Endometrial microvascular endothelial cells (primary cell): ENCODE results near the gene CLMN. TPM values are rescaled to one million over a fixed set of nuclear protein-coding genes. Genes with fewer than 3 reads are reported as not detected.

Experiments used
- in situ Hi-C: cut with HindIII; loops from 2 replicates; pipeline ENCODE4 v1.10.0; 2017; ENCODE audit warnings: low sequenced_read_pairs, low pct_unique_long_range_greater_than_20kb; ENCODE audit errors: inconsistent ontology term
- total RNA-seq: library from RNA; depleted of rRNA; stranded (reverse); fragments of >200 nt; gene quantifications from one replicate; pipeline ENCODE4 v1.2.3, GENCODE V29; 2015; ENCODE audit errors: inconsistent ontology term

CLMN gene
- total RNA-seq, 1 donor from 2014 or later = 2.0 TPM

DNA sequence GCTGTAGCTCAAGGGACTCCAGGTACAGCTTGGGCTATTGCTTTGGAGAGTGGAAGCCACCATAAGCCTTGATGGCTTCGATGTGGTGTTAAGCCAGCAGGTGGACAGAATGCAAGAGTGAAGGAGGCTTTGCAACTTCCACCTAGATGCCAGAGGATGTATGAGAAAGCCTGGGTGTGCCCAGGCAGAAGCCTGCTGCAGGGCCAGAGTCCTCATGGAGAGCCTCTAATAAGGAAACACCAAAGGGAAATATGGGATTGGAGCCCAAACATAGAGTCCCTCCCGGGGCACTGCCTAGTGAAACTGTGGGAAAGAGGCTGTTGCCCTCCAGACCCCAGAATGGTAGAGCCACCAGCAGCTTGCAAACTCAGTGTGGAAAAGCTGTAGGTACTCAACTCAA lies 152.5 kb downstream of the CLMN start:
- in situ Hi-C loops = no loop called here

DNA sequence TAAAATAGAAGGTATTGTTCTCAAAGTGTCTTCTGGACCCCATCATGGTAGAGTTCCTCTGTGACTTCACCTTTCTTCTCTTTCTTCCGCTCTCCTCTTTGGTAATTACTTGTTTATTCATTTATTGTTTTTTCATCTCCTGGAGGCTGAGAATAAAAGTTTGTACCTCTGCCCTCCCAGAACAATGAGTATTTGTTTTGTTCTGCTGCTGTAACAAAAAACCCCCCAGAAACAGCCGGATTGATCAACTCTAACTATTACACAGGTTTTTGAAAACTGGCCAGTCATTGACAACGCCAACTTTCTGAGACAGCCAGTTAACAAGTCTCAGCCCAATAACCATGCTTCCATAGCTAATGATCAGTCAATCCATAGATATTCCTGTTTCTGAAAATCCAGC lies 154.2 kb downstream of the CLMN start:
- in situ Hi-C loops = no loop called here

DNA sequence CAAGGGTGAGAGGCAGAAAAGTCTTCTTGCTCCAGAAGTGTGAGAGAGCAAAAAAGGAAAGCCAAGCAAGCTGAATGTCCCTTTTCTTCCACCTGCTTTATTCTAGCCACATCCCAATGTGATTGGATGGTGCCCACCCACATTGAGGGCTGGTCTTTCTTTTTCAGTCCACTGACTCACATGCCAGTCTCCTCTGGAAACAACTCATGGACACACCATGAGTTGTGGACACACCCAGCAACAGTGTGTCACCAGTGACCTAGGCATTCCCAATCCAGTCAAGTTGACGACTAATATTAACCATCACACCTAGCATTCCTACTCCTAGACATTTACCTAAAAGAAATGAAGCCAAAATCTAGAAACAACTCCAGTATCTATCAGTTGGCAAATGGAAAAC lies 155.2 kb downstream of the CLMN start:
- in situ Hi-C loops = no loop called here

DNA sequence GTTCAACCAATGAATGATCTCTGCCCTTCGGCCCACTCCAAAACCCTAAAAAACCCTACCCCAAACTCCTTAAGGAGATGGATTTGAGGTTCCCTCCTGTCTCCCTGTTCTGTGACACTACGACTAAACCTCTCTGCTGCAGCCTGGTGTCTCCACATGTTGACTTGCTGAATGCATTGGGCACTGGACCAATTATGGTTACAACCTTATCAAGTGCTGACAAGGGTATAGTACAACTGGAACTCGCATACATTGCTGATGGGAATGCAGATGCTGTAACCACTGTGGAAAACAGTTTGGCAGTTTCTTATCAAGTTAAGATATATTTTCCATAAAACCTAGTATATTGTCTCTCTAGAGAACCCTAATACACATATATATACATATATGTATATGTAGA lies 156.0 kb downstream of the CLMN start:
- in situ Hi-C loops = no loop called here

DNA sequence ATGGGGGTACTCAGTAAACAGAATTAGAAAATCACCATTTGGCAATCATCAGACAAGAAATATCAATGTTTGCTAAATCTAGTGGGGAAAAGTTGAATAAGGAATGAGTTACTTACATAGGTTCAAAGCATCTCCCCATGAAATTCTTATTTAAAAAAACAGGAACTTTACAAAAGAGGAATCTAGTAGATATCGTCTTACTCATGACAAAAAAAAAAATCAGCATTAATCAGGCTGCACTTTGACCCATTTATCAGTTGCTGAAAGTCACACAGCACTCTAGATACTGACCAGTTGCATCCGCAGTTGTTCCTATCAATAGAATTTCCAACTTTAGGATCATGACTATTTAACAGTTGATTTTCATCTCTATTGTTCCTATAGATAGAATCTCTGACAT lies 156.6 kb downstream of the CLMN start:
- in situ Hi-C loops = no loop called here

DNA sequence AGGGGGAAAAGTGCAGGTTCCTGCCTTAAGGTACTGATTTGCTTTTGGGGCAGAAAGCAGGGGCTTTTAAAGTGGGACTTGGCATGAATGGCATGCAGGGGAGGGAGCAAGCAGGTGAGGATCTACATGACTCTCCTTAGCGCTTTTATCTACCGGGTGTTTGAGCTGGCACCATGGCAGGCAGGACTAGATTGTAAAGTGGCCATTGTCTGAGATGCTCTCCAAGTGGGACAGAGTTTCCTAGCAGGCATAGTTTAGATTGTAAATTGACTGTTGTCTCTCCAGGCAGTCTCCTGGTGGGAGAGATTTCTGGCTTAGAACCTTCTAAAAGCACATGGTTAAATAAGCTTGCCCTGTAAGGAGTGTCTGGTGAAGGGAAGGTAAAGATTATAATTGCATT lies 157.1 kb downstream of the CLMN start:
- in situ Hi-C loops = no loop called here

DNA sequence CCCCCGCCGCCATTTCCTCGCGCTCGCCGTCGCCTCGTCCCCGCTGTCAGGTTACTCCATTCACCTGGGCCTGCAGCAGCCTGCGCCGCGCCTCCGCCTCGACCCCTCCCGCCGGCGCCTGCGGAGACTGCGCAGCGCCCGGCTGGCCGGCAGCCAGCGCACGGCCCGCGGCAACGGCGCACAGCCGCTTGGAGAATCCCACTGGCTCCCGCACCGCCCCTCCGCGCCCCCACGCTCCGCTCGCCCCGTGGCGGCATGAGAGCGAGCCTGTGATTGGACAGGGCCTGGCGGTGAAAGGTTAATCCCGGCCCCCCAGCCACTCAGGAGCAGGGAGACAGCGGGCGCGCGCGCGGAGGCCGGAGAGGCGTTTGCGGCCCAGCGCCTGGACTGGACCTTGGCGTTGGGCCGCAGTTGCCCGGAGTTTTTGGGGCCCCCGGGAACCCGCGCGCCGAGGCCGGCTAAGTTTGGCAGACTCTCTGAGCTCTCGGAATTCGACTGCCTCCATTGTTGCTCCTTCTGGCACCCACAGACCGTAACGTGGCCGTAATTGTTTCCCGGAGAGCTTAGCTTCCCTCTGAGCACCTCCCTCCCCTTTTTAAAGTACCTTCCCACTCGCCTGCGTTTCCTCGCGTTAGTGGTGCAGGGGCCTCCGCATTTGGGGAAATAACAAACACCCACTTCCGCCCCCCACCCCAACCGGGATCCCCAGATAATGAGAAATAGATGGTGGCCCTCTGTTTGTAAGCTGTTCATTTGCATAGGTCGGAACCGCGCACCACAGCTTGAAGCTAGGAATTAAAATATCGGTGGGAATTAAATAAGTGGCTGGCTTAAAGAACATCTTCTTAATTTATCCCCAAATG lies 162.2 kb downstream of the CLMN start, which contains the start of gene DICER1:
DICER1 (minus strand) TSS at position 203 of the 863 bp plus-strand sequence. CDS start 24,071 bp downstream, outside the sequence.
- in situ Hi-C loops = no loop called here

DNA sequence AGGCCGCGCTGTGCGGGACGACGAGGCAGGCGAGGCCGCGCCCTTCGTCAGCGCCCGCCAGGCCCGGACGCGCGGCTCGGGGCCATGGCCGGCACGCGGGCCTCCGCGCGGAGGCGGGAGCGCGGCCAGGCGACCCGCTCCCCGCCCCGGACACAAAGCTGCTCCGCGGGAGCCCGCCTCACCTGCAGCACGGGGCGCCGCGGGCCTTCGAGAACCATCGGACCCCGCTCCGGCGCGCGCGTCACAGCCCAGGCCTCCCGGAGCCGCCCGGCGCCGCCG lies 162.7 kb downstream of the CLMN start:
- in situ Hi-C loops = no loop called here

DNA sequence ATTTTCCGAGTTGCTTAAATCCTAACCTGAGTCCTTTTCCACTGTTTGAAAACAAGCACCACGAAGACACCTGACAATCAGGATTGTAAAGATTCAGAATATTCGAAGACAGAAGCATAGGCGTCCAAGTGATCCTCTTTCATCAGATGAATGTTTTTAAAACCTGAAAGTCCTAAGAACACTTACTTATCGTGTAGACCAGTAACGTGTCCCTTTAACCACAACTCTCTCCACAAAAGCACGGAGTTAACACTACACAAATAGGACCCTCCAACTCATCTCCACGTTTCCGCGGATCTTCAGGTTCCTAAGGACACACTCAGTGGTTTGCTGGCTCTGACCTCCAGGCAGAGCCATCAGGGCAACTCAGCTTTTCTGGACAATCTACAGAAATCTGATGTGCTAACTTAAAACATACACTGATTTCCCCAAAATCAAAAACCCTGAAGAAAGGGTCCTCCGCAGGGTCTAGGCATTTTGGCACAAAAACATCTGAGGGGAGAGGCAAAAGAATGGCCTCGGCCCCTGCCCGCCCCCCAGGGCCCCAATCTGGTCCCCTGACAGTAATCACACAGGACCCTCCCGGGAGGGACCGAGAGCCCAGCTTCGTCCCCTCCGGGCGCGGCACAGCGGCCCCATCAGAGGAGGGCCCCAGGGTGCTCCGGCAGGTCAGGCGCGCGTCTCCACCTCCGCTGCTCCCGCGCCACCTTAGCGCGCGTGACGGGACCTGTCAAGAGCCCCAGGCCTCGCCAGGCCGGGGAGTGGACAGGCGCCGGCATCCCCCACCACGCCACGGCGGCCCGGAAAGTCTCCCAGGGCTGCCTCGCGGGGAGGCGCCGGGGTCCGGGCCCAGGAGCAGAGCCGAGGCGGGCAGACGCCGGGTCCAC lies 163.3 kb downstream of the CLMN start:
- in situ Hi-C loops = no loop called here

DNA sequence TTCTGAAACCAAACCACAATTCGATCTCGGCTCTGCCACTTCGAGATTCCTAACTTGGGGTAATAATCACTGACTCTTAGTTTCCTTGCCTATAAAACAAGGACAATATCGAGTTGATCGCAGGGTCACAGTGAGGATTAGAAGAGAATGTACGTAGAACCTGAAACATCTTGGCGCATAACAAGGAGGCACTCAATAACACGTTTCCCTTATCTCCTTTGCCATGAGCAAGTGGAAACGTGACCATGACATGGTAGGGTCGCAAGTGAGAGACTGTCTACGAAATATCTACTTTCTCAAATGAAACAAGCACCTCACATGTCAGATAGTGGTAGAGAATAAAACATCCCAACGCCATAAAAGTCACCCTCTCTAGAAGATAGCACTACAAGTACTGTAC lies 164.7 kb downstream of the CLMN start:
- in situ Hi-C loops = no loop called here

DNA sequence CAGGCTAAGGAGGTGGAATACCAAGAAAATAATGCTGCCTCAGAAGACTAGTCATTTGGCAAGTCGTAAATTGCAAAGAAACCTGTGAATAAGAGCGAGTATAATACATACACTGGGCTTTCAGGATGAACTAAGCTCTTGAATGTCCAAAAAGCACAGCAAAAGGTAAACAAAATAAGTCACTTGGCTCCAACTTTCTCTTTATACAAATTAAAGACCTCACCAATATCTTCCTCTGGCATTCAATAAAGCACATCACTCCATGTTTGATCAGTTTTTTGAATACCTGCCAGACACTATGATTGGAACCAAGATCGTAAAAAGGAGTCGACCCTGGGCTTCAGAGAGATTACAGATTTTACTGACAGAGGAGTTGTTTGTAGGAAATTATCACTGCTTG lies 165.8 kb downstream of the CLMN start:
- in situ Hi-C loops = no loop called here

DNA sequence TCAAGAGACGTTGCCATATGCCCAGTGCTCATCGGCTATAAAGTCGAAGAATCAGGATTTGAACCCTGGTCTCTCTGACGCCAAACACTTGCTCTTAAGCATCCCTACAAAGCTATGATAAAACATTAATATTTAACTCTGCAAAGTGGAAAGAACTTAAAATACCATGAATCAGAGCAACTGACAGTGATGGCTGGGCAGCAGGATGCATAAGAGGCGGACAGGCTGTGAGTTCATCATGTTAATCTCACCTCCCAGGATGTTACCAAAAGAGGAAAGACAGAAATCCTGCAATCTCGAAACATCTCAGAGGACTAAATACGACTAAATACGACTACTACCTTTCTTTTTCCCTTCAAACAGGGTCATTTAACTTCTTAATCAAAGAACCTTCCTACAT lies 168.1 kb downstream of the CLMN start:
- in situ Hi-C loops = no loop called here

DNA sequence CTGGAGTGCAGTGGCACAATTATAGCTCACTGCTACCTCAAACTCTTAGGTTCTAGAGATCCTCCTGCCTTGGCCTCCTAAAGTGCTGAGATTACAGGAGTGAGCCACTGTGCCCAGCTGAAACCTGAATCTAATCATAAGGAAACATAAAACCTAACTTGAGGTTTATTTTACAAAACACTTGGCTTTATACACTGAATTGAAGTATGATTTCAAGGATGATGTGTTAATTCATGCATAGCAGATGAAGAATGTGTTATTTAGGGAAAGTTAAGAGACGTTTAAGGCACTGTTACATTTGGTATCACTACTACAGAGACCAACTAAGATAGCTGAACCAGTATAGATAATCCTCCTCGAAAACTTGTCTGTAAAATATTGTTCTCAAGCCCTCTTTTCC lies 168.8 kb downstream of the CLMN start:
- in situ Hi-C loops = no loop called here

DNA sequence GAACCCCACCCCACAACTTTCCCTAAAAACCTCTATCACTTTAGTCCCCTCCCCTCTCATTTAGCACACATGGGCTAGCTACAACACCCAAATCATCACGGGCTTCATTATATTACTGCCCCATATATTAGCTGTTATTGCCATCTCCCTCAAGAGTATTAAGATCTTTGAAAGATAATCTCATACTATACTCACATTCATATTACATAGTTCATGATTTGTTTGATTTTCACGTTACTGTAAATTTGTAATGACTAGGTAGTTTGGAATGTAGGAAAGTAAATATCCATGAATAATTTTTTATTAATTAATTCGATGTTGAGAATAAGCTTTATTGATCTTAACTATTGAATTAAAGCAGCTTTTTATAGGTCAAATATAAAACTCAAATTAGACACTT lies 170.3 kb downstream of the CLMN start:
- in situ Hi-C loops = no loop called here

DNA sequence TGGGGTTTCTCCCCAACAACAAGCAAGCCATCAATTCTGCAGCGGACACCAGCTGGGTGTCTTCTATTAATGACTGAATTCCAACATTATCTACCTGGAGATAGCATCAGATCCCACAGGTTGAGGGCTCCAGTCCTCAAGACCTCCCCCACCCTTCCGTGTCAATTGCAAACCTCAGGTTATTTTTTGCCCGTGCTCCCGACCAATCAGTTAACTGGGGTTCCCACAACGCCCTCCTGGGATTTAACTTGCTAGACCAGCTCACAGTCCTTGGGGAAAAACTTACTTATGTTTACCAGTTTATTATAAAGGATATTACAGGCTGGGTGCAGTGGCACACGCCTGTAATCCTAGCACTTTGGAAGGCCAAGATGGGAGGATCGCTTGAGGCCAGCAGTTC lies 172.1 kb downstream of the CLMN start:
- in situ Hi-C loops = no loop called here

DNA sequence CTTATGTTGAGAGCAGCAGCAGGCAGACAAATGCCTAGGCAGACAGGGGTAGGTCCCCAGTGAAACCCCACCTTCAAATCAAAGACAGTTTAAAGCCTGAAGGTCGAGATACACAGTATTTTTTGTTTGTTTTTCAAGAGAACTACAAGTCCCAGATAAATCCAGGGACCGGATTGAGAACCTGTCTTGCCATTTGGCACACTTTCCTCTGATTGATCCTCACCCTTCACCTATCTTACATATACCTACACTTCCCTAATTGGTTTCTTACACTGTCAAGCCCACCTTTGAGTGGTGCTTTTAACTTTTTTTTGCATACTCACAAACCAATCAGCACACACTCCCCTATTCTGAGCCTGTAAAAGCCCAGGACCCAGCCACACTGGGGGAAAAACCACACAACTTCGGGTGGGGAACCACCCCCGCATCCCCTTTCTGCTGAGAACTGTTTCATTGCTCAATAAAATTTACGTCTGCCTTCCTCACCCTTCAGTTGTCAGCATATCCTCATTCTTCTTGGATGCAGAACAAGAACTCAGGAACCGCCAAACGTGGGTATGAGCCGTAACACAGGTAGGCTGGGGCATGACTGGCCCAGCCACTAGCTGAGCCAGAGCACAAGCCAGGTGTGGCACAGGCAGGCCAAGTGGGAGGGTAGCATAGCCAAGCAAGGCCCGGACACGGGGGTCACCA lies 173.5 kb downstream of the CLMN start:
- in situ Hi-C loops = no loop called here

DNA sequence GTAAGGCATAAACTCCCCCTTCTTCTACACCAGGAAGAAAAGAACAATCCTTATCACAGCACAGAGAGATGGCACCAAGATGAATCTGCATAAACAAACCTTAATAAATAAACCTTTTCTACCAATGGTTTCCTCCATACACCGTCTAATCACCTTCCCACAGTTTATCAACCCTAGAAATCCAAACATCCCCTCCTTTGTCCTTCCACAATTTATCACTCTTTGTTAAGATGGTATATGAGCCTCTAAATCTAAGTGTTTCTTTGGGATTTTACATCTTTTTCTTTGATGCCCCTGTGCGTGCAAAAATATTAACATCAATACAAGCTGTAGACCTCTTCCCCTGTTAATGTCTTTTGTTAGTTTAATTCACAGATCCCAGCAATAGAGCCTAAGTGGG lies 174.9 kb downstream of the CLMN start:
- in situ Hi-C loops = no loop called here

DNA sequence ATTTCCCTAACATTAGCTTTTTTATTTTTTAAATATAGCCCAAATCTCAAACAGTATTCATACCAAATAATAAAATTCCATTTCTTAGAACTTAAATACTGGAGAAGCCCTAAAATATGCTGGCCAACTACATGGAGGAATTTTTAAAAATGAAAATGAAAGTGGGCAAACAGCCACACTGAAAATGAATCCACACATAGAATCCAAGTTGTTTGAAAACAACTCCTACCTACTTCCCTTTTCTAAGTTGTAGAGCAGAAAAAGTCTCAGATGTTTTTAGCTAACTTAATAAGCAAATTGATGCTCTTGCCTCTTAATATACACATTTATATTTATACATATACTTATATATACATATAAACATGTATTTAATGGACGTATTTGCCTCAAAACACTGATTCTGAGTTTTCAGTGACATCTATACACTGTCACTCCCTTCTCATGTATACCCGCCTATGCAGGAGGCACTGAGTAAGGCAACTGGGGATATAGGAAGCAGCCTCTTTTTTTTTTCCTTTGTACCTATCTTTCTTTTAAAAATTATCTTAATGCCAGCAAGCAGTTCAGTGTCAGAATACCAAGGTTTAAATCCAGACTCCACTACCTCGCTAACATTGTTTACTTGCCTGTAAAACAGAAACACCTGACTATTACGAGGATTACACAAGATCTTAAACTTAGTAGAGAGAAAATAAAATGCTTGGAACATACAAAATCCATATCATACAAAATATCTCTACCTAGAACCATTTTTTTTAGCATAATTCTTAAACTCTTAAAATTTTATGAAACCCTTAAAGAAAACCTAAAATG lies 175.7 kb downstream of the CLMN start:
- in situ Hi-C loops = no loop called here

DNA sequence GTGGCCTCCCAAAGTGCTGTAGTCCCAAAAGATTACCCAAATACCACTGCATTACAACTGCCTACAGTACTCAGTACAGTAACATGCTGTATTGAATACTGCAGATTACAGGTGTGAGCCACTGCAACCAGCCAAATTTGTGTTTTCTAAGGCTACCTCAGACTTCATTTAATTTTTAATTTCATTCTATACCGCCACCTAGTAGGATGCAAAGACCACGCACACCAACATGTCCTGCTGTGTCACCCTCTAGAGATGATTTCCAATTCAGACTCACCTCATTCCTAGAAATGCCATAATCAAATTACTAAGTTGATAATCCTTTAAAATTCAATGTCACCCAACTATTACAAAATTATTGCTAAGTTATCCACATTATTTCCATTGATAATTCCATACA lies 177.5 kb downstream of the CLMN start:
- in situ Hi-C loops = no loop called here
